ENCODE data around the gene MAK.
"Not testable (repeated sequence)": the region's sequence is repeated elsewhere in the genome, so short reads cannot be mapped to it uniquely, and the experiment has no call there.

The MAK gene

GRCh38 chr6:10853849-10854300, 15.5 kb upstream of the MAK start:
- not testable (repeated sequence) for DNase-seq (ENCODE audit: low read depth, low spot score)

DNA sequence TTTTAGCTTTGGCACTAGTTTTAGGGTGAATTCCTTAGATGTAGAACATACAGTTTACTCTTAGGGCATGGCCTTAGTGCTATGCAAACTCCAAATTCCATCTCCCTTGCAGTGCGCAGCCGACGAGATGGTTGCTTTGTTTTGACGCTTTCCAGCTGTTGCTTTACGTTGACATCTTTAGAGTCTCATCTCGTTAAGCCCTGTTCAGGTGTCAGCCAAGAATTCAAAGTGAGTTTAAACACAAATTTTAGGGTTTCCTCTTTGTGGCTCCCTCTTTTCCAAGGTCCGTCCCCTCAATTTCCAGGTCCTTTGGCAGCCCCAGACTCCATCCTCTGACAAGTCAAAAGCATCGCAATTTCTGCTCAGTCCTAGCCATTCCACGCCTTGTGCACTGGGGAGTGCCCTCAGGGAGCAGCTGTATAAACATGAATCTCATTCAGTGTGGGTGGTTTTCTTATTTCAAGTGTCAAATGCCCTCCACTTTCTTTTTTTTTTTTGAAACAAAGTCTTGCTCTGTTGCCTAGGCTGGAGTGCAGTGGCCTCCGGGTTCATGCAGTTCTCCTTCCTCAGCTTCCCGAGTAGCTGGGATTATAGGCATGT, 14.1 kb upstream of the MAK start:
- DNase-seq (ENCODE audit: low read depth, low spot score) = no peak

GRCh38 chr6:10850728-10851127, 12.4 kb upstream of the MAK start:
- DNase-seq (ENCODE audit: low read depth, low spot score) = no peak

- DNase-seq (ENCODE audit: low read depth, low spot score) = no peak
Measured at GRCh38 chr6:10849901-10850300, 11.6 kb upstream of the MAK start.

GRCh38 chr6:10847684-10848083, 9.3 kb upstream of the MAK start:
- DNase-seq (ENCODE audit: low read depth, low spot score) = no peak

- DNase-seq (ENCODE audit: low read depth, low spot score) = no peak
Measured at GRCh38 chr6:10843554-10843953, 5.2 kb upstream of the MAK start.

GRCh38 chr6:10838794-10839333, 525 bp upstream of the MAK start:
- DNase-seq (ENCODE audit: low read depth, low spot score) = no peak

GRCh38 chr6:10837622-10837994, 731 bp downstream of the MAK start:
- DNase-seq (ENCODE audit: low read depth, low spot score) = no peak

DNA sequence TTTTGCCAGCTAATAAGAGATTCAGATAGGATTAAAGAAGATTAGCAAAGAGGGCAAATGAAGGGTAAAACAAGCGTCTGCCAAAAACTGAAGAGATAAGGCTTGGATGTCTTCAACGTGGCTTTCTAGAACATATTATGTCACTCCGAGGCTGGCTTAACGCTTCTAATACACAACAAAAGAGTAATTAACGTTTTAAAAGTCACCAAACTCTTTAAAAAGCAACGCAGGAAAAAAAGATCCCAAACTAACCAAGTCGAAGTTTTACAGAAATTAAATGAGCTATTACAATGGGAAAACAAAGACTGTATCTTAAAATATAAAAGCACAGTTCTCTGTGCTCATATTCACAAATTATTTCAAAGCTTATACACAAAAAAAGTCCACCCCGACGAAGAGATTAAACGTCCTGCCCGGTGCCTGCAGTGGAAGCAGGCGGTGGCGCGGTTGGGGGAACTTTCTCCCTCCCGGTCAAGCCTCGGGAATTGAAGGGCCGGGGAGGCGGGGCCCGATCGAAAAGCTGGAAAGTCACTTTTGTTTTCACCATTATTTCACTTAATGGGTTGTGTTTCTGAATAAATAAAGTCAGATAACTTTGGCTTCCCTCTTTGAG, 1.2 kb downstream of the MAK start:
- no peak for DNase-seq (ENCODE audit: low read depth, low spot score)

GRCh38 chr6:10834823-10835222, 3.5 kb downstream of the MAK start:
- DNase-seq (ENCODE audit: low read depth, low spot score) = no peak

- DNase-seq (ENCODE audit: low read depth, low spot score) = no peak
Measured at GRCh38 chr6:10831609-10832008, 6.7 kb downstream of the MAK start.

- no peak for DNase-seq (ENCODE audit: low read depth, low spot score)
Measured at GRCh38 chr6:10824819-10825218, 13.5 kb downstream of the MAK start.

- DNase-seq (ENCODE audit: low read depth, low spot score) = no peak
Measured at GRCh38 chr6:10824297-10824696, 14.0 kb downstream of the MAK start.

DNA sequence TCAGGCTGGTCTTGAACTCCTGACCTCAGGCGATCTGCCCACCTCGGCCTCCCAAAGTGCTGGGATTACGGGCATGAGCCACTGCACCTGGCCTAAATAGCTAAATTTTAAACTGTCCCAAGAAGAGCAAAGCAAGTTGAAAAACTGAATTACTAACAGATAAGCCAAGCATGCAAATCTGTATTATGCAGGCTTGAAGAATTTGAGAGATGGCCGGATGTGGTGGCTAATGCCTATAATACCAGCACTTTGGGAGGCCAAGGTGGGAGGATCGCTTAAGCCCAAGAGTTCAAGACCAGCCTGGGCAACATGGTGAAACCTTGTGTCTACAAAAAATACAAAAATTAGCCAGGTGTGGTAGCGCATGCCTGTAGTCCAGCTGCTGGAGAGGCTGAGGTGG, 24.2 kb downstream of the MAK start:
- not testable (repeated sequence) for DNase-seq (ENCODE audit: low read depth, low spot score)

GRCh38 chr6:10809098-10809497, 29.2 kb downstream of the MAK start:
- DNase-seq (ENCODE audit: low read depth, low spot score) = no peak

DNA sequence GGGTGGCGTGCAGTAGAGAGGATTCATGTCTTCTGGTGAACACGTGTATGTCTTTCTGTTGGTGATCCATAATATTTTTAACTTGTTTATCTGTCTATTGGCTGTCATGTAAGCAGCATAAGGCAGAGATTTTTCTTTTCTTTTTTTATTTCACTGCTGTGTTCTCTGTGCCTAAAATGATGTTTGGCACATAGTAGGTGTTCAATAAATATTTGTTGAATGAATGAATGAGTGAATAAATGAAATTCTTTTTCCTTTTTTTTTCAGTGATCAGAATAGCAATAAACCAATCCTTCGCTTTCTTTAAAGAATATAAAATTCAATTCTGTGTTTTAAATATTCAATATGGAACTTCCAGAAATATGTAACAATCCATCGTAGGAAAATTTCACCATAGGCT, 30.0 kb downstream of the MAK start:
- no peak for DNase-seq (ENCODE audit: low read depth, low spot score)

- peak; percentile 18 for DNase-seq (ENCODE audit: low read depth, low spot score)
Measured at GRCh38 chr6:10801224-10801848, 37.0 kb downstream of the MAK start.

- DNase-seq (ENCODE audit: low read depth, low spot score) = peak; percentile 4
Measured at GRCh38 chr6:10800810-10801209, 37.5 kb downstream of the MAK start.

GRCh38 chr6:10794239-10794638, 44.1 kb downstream of the MAK start:
- no peak for DNase-seq (ENCODE audit: low read depth, low spot score)

GRCh38 chr6:10793695-10794094, 44.6 kb downstream of the MAK start:
- no peak for DNase-seq (ENCODE audit: low read depth, low spot score)

- no peak for DNase-seq (ENCODE audit: low read depth, low spot score)
Measured at GRCh38 chr6:10793035-10793434, 45.3 kb downstream of the MAK start.

GRCh38 chr6:10792101-10792500, 46.2 kb downstream of the MAK start:
- DNase-seq (ENCODE audit: low read depth, low spot score) = no peak

- no peak for DNase-seq (ENCODE audit: low read depth, low spot score)
Measured at GRCh38 chr6:10791673-10792072, 46.7 kb downstream of the MAK start.

Measured in smooth muscle cell of the brain vasculature (primary cell).